Endometrium (tissue), 2 donors: ENCODE data around the gene PLPP2.

Source experiments
- FAIRE-seq: peaks from 2 replicates; lab custom pipeline; 2012; peaks lifted over from hg19 to GRCh38; lab: Jason Lieb, UNC
- donor health status: control.
- donor health status: control.

The PLPP2 gene

DNA sequence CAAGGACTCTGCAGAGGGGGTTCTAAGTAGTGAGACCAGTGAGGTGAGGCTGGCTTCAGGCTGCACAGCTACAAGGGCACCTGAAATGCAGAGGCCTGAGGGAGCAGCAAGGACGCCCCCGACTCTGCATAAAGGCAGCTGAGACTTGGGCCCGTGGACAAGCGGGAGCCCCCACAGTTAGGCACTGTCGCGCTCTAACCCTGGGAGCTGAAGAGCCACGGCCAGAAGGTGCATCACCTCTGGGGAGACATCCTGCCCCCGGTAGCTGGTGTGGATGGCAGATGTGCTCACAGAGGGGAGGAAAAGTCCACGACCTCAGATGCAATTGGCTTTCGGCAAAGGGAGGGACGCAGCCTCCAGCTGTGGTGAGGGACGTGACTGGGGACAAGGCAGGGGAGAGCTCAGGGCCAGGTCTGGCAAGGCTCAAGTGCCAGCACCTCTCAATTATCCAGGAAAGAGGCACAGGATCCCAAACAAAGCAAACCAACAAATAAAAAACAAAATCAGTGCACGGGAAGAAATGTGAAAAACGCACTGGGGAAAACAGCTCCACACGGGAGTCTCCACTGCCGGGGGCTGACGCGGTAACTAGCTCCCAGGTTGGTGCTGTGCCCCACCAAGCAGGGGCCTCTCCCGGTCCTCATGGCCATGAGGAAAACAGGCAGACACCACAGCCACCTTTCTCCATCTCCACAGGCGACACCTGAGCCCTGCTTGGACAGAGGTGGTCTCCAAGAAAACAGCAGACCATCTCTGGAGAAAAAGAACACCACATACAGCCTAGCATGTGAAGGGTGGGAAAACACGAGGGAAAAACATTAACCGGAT, 23.0 kb upstream of the PLPP2 start:
- no peak for FAIRE-seq

DNA sequence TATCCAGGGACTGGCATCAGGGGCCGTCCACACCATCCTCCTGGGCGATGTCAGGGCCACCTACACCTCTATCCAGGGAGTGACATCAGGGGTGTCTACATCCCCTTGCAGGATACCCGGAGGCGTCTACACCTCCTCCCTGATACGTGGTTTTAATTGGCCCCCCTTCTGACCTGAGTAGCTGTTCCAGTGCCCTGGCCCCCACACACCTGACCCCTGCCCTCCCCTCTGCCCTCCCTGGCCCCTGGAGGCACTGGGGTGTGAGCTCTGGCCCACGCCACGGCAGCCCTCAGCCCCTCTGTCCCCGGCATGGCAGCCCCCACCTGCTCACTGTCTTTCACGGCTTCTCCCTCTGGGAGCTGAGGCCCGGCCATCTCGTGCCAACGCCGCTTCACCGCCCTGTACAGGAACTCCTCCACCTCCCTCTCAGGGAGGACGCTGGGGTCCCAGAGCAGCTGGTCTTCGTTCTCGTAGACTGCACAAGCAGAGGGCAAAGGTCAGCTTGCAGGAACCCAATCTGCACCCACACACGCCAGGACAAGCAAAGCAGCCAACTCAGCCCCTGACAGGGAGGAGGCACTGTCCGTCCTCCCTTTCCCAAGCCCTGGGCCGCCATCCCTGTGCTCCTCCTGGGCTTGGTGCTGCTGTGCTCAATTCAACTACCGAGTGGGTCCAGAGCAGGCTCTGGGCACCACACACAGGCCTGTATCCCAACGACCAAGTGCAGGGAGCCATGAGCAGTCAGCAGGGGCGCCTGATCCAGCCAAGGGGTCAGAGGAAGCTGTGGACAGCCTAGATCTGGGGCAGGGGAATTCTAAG, 22.2 kb upstream of the PLPP2 start:
- FAIRE-seq: no peak

DNA sequence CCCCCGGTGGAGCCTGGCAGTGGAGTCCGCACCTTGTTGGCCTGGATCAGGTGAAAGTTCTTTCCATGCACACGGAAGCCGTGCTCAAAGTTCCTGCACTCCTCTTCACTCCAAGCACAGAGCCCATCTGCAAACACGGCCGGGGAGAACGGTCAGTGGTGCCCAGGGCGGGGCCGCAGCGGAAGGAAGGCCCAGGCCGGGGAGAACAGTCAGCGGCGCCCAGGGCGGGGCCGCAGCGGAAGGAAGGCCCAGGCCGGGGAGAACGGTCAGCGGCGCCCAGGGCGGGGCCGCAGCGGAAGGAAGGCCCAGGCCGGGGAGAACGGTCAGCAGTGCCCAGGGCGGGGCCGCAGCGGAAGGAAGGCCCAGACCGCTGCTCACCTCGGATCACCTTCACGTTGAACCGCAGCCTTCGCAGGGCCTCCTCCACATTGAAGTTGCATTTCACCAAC, 20.6 kb upstream of the PLPP2 start:
- no peak for FAIRE-seq

DNA sequence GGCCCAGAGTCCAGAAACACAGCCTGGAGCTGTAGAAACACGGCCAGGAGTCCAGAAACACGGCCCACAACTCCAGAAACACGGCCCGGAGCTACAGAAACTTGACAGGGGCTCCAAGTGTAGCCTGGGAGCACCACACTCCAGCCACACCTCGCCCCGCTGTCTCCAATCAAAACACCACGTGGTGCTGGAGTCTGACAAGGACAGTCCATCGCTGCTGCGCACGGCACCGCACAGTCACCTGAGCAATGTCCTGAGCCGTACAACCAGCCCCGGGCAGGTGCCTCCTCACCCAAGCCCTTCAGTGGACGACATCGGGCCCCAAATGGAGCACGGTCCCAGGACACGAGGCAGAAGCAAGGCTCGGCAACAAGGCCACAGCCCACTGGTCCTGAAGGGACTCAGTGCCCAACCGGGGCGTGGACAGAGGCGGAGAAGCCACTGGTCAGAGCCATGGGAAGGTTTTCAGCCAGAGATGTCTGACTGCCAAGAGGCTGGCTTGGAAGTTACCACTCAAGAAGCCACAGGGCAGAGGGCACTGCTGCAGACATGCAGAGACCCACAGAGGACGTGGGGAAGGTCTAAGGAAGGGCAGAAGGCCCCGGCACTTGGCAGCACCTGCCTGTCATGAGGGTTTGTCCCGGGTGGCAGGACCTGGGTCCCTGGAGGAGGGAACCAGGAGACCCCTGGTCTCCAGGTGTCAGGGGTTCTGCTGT, 19.7 kb upstream of the PLPP2 start:
- no peak for FAIRE-seq

DNA sequence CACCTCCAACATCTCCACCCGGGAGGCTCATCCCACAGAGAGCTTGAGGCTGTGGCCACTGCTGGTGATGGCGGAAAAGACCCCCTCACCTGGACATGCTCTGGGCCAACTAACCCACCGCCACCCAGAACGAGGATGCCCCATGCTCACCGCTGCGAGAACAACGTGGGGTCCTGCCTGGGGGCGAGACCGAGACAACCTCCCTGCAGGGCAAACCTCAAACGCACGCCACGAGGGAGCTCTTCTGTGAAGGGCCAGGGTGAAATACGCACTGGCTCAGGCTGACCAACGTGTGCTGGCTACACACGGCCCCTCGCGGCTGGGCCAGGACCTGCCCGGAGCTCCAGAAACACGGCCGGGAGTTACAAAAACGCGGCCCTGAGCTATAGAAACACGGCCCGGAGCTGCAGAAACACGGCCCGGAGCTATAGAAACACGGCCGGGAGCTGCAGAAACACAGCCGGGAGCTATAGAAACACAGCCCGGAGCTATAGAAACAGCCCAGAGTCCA, 19.0 kb upstream of the PLPP2 start:
- FAIRE-seq: no peak

DNA sequence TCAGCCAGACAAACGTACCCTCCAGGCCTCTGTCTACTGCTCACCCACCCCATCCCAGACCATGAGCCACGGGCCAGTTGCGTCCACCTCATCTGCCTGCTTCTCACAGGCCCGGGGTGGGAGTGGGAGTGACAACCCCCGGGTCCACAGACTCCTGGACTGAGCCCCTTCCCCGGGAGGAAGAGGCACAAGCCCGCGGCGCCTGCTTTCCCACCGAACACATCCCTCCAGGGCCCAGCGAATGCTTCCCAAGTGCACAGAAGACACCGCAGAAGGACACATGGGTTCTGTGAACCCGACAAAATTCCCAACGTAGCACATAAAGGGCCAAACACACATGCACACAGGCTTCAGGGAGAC, 18.0 kb upstream of the PLPP2 start:
- no peak for FAIRE-seq

DNA sequence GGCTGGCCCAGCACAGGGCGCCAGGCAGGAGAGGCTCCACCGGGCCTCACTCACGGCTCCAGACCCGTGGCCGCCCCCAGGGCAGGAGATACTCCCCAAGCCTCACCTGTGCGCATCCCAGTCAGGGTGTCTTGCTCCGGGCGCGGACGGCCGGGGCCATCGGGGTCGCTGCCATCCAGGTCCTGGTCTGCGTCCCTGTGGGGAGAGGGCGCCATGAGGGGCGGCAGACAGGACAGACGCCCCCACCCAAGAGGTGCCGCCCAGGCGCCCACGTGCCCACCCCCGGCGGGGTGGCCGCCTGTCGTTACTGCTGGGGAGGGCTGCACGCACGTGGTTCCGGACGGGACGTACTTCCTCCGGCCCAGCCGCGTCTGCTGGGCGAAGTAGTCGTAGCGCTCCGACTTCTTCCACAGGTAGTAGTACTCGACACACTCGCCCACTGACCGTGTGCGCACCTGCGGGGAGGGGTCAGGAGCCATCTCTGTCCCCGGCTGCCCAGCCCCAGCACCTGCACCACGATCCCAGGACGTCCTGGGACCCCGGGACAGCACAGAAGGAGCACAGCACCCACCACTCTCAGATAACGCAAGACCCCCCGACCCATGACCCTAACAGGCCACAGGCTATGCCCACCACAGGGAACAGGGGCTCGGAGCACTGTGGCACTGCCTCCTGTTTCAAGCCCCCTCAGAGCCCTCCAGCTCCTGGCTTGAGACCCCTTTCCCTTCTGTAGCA, 17.4 kb upstream of the PLPP2 start:
- FAIRE-seq: no peak

DNA sequence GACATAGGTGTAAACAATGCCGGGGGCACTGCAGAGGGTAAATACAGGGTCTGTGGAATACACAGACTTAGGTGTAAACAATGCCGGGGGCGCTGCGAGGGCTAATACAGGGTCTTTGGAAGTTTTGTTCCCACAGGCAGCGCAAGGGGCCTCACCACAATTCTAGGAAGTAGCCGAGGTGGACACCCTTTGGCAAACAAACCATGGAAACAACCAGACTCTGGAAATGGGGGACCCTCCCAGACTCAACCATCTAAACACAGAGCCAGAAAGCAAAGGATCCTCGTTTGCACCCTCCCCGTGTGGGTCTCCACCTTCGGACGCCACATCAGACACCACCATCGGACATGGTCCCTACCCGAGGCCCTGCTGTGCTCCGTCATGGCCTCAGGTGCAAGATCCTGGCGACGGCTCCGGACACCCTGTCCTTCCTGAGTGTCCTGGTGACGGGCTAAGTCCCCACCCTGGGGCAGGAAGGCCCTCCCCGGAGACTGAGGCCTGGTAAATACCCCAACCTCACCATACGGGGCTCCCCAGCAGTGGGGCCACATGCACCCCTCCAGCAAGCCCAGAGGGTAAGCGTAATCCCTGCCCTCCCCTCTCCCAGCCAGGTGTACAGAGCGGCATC, 16.7 kb upstream of the PLPP2 start:
- FAIRE-seq: no peak

DNA sequence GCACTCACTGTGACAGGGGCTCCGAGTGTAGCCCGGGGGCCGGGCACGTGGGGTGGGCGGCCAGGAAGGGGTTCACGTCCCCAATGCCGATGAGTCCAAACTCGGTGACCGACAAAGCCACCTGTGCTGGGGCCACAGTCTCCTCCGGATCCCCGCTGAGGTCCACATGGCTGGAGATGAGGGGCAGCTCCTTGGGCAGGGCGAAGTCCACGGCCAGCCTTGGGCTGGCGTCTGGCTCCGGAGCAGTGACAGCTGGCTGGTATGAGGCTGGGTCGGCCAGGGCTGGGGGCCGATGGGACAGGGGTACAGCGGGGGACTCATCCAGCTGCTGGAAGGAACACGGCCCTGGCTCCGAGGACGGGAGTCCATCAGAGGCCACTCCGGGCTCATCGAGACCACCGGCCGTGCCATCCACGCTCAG, 15.9 kb upstream of the PLPP2 start:
- FAIRE-seq: no peak

DNA sequence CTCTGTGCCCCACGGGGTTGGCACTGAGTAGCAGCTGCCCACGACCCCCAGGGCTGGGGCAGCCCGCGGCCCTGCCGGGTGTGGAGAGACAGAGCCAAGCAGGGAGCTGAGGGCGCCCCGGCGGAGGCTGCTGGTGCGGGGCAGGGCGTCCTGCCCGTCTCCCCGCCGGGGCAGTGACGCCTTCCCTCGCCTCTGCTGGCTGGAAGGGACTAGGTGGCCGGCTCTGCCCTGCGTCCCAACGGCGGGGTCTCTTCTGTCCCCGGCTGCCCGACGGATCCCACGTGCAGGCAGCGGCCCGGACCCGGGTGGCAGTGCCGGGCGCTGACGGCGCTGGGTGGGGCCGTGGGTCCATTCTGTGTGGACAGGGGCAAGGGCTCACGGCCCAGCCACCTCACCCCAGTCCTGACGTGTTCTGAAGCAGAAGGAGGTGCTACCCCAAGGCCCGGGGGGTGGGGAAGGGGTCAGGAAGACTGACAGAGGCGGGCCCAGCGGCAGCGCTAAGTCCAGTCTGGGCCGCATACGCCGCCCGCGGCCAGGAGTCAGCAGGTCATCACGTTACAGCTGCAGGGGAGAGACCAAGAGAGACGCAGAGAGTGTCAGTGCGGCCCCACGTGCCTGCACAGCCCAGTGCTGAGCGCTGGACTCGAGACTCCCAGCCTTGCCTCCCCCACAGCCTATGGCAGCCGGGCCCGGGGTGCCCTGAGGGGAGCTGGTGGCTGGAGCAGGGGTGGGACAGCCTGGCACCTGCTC, 15.1 kb upstream of the PLPP2 start:
- no peak for FAIRE-seq

DNA sequence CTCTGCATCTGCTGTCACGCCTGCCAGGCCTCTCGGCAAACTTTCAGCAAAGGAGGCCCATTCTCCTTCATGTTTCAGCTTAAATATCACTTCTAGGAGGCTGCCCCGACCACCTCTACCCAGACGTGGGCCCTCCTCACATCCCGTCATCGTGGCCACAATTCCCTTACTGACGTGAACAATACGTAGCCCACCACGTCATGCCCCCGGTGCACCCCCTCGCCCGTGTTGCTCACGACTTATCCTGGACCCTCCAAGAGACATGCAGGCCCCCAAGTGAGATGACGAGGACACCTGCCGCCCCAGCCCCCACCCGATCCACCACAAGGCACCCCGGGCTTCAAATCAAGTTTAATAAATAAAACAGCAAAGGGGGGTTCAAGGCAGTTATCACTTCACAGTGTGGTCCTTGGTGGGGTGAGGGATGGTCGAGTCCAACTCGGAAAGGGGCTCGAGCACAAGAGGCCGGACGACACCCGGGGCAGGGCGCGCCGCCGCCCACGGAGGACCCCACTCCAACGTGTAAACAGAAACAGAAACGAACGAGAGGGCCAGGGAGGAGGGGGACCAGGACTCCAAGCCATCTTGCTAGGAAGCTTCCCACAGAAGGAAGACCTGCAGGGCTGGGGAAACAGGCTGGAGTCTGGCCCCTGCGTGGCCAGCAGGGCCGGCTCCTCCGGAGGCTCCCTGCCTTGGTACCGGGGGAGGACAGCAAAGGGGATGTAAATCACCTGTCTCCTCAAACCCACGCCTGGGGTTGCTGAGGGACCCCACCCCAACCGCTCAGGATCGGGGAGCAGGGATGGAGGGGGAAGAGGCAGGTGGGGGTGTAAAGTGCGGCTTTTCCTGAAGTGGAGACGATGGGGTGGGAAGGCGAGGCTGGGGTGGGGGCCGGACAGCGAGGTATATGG, 14.3 kb upstream of the PLPP2 start:
- FAIRE-seq: no peak

DNA sequence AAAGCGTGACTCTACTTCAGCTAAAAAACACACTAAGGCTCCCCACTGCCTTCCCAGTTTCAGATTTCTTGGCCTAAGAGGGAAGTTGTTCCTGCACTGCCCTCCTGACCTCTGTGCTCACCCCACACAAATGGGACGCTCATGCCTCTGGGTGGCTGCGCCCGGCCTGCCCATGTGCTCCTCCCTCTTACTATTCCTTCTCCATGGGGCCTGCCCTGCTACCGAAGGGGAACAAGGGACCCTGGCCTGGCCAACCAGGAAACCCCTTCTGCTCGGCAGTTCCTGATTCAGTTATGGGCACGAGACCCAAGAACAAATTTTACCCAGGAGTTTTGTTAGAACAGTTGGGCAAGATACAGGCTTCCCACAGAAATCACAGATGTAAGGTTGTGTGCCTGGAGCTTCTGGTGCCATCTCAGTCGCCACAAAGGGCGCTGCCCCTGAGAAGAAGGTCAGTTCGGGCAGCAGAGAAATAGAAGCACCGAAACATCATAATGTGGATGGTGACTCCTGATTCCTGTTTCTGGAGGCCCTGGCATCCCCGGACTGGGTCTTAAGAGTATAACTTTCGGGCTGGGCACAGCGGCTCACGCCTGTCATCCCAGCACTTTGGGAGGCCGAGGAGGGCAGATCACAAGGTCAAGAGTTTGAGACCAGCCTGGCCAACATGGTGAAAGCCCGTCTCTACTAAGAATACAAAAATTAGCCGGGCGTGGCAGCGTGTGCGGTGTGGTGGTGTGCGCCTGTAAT, 5.4 kb upstream of the PLPP2 start:
- FAIRE-seq: no peak

DNA sequence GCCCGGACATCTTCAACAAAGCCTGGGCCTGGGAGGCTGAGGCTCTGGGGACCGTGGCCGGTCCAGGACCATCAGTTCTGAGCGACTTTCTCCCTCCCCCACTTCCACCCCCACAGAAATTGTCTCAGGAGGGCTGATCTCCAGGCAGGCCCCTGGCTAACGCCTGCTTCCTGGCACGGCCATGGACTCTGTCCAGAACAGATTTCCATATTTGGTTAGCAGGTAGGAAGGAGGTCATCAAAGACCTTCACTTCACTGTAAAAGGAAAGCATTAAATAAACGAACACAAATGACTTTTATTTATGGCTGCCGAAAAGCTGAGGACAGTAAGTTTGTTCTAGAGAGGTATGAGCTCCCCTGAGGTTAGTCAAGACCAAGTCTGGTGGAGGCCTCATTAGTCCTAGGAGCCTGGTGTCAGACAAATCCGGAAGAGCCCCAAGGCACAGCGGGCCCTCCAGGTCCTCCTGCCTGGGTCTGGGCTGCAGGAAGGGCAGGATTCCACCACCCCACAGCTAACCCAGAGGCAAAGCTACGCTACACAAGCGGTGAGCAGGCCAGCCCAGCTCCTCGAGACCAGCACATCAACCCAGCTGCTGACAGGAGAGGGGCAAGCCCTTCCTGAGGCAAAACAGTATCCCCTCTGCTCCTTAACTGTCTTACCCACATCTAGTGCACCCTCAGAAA, 4.6 kb upstream of the PLPP2 start:
- FAIRE-seq: no peak

DNA sequence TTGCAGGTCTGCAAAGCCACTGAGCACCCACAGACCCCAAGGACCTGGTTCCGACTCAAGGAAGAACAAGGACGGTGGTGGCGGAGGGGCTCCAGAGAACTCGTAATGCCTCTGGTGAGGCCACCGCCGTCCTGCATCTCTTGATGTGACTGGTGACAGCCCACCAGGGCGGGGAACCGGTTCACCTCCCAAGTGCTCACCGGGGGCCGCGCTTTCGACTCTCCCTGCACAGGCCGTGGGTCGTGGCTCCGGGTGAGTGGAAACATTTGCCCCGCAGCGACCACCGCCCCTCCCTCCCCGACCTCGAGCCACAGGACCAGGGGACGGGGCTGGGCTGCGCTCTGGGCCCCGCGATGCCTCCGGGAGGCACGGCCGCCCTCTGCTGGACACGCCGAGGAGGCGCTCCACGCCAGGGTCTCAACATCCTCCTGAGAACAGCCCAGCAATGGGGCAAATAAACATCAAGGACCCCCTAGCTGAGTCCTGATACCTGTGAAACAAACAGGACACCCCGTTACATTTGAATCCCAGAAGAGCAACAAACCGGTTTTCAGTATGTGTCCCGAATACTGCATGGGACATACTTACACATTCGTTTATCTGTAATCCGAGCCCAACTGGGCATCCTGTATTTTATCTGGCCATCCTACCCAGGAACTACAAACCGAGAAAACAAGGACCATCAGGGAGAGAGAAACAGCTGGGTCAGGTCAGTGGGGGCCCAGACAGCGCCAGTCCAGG, 3.9 kb upstream of the PLPP2 start:
- FAIRE-seq: no peak

DNA sequence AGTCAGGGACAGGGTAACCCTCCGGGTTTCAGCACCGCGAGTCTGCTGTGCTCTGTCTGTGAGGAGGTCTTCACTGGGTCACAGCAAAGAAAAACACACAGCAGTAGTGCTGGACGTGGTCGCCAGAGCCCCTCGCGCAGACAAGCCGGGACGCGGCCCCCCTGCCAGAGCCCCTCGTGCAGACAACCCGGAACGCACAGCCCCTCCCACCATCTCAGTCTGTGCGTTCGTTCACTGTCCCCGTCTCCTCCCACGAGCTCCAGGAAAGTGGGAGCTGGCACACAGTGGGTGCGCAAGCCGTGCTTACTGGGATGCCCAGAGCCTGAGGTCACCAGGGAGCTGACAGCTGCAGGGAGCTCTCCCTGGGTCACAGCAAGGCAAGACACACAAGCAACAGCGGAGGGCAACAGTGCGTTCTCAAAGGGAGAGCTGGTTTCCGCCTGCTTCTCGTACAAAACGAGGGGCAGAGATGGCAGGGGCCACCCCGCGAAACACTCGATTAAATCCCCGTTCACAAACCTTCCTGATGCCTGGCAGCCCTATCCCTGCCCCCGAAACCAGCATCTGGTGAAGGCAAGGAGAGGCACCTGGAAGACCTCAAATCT, 3.2 kb upstream of the PLPP2 start:
- no peak for FAIRE-seq

DNA sequence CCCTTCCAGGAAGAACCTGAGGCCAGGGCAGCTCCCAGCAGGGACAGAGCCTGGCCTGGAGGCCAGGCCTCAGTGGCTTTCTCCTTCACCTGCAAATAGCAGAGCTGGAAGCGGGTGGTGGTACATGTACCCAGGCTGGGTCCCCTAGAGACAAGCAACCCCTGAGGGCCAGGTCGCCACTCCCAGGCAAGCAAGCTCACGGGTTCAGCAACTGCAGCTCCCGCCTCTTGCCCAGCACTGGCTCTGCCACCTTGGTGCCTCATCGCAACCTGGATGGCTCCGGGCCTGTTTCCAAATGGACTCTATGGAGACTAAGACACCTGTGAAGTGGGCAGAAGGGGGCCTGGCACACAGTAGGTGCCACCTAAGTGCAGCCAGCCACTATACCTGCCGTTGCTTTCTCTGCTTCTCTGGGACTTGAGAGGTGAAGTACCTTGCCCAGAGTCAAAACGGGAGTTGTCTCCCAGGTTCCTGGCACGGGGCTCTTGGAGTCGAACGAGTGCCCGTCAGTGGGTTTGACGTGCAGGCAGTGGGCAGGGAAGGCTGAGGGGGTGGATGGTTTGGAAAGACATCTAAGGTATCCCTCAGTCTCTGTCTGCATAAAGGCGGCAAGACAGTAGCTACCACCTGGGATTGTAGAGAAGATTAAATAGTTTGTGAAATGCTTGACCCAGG, 2.4 kb upstream of the PLPP2 start:
- FAIRE-seq: no peak

DNA sequence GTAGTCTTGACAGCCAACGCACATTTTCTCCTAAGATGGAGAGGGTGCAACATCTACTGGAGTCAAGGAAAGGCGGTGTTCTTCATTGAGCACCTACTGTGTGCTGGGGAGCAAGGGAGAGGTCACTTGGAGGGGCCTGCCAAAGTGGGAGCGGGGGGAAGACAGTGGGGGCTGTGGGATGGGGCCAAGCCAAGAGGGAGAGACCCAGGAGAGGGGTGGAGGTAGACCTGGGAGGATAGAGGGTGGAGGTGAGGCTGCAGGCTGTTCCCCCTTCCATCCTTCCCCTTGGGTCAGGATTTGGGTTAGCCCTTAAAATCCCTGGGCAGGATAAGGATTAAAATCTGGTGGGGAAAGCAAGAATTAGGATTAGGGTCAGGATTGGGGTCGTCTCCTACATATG, 1.7 kb upstream of the PLPP2 start:
- no peak for FAIRE-seq
